ENCODE results near the gene ABCC10.

ABCC10 gene

GRCh38 chr6:43471399-43471798, 44.1 kb downstream of the ABCC10 start:
- no peak for TF ChIP-seq CTCF (IDR thresholded peaks at IDR 0.05; ENCODE audit: insufficient read depth, missing control alignments)
- DNase-seq (ENCODE audit: insufficient read length, low spot score) (no peak), FAIRE-seq (no peak)

- TF ChIP-seq CTCF (IDR thresholded peaks at IDR 0.05; ENCODE audit: insufficient read depth, missing control alignments), result no peak
- DNase-seq (ENCODE audit: insufficient read length, low spot score) (no peak), FAIRE-seq (no peak)
Measured at GRCh38 chr6:43472515-43472914, 45.2 kb downstream of the ABCC10 start.

GRCh38 chr6:43475516-43475915, 48.2 kb downstream of the ABCC10 start:
- DNase-seq (ENCODE audit: insufficient read length, low spot score) (no peak), FAIRE-seq (no peak)
- no peak for TF ChIP-seq CTCF (IDR thresholded peaks at IDR 0.05; ENCODE audit: insufficient read depth, missing control alignments)

- DNase-seq (ENCODE audit: insufficient read length, low spot score), result no peak
- TF ChIP-seq CTCF (IDR thresholded peaks at IDR 0.05; ENCODE audit: insufficient read depth, missing control alignments), result no peak
- FAIRE-seq, result no peak
Measured at GRCh38 chr6:43476746-43477145, 49.4 kb downstream of the ABCC10 start.

GRCh38 chr6:43477235-43478007, 50.1 kb downstream of the ABCC10 start, which contains the start of gene TJAP1:
TJAP1 (plus strand) TSS chr6:43477570; CDS start chr6:43499002, 21,432 bp downstream.
- DNase-seq (ENCODE audit: insufficient read length, low spot score) (peak; percentile 88), FAIRE-seq (no peak)
- TF ChIP-seq CTCF (IDR thresholded peaks at IDR 0.05; ENCODE audit: insufficient read depth, missing control alignments), result no peak

GRCh38 chr6:43478008-43478372, 50.6 kb downstream of the ABCC10 start:
- TF ChIP-seq CTCF (IDR thresholded peaks at IDR 0.05; ENCODE audit: insufficient read depth, missing control alignments), result no peak
- FAIRE-seq (no peak), DNase-seq (ENCODE audit: insufficient read length, low spot score) (no peak)

- no peak for DNase-seq (ENCODE audit: insufficient read length, low spot score)
- TF ChIP-seq CTCF (IDR thresholded peaks at IDR 0.05; ENCODE audit: insufficient read depth, missing control alignments), result no peak
- no peak for FAIRE-seq
Measured at GRCh38 chr6:43481075-43481474, 53.7 kb downstream of the ABCC10 start.

Data from D721Med (cell line).